Mucosa of stomach (tissue), 1 donor: Measurements from ENCODE around the gene MON1A.
"Not testable (repeated sequence)": the region's sequence is repeated elsewhere in the genome, so short reads cannot be mapped to it uniquely, and the experiment has no call there.

Experiments
- H3K27me3 ChIP-seq: one replicate; pipeline ENCODE4 v1.7.0; 2013; ENCODE audit warnings: mild to moderate bottlenecking, low read length; ENCODE audit not compliant: control insufficient read depth, insufficient read depth
- H3K36me3 ChIP-seq: one replicate; pipeline ENCODE4 v1.7.0; 2013; ENCODE audit warnings: low read length; ENCODE audit not compliant: control insufficient read depth, insufficient read depth
- H3K4me1 ChIP-seq: one replicate; pipeline ENCODE4 v1.7.0; 2013; ENCODE audit warnings: mild to moderate bottlenecking, low read length; ENCODE audit not compliant: control insufficient read depth, insufficient read depth
- H3K4me3 ChIP-seq: one replicate; pipeline ENCODE4 v1.7.0; 2013; ENCODE audit warnings: low read length
- H3K9ac ChIP-seq: one replicate; pipeline ENCODE4 v1.7.0; 2013; ENCODE audit warnings: mild to moderate bottlenecking, low read length, moderate library complexity
- H3K9me3 ChIP-seq: one replicate; pipeline ENCODE4 v1.7.0; 2013; ENCODE audit warnings: mild to moderate bottlenecking, low read length, moderate library complexity; ENCODE audit not compliant: control insufficient read depth
- donor health status: Pancreatic carcinoma.

The MON1A gene

DNA sequence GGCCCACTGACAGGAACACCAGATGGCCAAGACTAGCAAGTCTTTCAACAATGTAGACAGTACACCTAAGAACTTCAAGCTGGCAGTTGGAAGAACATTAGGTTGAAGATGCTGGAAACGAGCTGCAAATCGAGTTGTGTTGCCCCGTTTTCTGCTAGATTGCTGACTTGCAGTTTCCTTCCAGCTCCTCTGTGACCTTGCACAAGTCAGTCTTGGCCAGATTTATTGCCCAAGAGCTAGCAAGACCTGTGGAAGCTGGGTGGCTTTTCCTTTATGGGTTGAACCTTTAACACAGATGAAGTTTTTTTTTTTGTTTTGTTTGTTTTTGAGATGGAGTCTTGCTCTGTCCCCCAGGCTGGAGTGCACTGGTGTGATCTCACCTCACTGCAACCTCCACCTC, 7.5 kb upstream of the MON1A start:
- H3K27me3 ChIP-seq: no peaks in the 10 kb centered on the region
- peaks cover 9% of the 10 kb centered on the region for H3K4me1 ChIP-seq
- H3K9me3 ChIP-seq: no peaks in the 10 kb centered on the region
- no peak overlapping the region for H3K9ac ChIP-seq
- no peaks in the 10 kb centered on the region for H3K36me3 ChIP-seq
- no peak overlapping the region for H3K4me3 ChIP-seq

DNA sequence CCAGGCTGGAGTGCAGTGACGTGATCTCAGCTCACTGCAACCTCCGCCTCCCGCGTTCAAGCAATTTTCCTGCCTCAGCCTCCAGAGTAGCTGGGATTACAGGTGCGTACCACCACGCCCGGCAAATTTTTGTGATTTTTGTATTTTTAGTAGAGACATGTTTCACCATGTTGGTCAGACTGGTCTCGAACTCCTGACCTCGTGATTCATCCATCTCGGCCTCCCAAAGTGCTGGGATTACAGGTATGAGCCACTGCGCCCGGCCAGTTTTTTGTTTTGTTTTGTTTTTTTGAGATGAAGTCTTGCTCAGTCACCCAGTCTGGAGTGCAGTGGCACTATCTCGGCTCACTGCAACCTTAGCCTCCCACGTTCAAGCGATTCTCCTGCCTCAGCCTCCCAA, 2.7 kb upstream of the MON1A start:
- H3K9me3 ChIP-seq, H3K4me3 ChIP-seq, H3K36me3 ChIP-seq, H3K27me3 ChIP-seq, H3K9ac ChIP-seq: not testable (repeated sequence)
- H3K4me1 ChIP-seq: peaks cover 15% of the 10 kb centered on the region

DNA sequence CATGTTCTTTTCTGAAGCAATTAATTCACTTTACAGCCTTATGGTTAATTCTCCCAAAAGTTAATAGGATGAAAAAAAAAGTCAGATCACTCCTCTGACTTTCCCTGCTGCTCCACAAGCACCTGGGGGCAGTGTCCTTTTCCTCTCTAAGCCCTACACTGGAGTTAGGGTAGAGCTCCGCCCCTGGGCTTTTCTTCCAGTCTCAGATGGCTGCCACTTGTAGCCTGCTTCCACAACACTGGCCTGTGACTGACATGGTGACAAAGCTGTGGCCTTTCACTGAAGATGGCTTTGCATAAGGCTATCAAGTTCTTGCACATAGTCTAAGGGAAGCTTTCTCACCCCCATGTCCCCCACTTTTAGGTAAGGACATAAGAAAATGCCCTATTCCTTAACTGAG, 1.3 kb upstream of the MON1A start:
- H3K9me3 ChIP-seq: no peaks in the 10 kb centered on the region
- H3K9ac ChIP-seq: no peak overlapping the region

DNA sequence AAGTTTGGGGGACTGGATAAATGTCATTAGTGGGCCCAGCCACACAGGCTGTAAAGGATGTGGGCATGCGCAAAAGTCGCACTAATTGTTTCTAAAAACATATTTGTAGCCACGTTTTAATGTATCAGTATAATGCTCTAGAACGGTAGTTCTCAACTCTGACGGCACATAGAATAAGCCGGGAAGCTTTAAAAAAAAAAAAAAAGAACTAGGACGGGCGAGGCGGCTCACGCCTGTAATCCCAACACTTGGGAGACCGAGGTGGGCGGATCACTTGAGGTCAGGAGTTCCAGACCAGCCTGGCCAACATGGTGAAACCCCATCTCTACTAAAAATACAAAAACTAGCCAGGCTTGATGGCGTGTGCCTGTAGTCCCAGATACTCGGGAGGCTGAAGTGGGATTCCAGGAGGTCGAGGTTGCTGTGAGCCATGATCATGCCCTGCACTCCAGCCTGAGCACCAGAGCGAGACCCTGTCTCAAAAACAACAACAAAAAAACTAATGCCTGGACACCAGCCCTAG, 618 bp upstream of the MON1A start:
- Histone ChIP-seq H3K4me1 (peaks cover 15% of the 10 kb centered on the region), H3K27me3 (no peaks in the 10 kb centered on the region), H3K9me3 (no peaks in the 10 kb centered on the region), H3K4me3 (peak overlapping the region; percentile 71), H3K9ac (peak overlapping the region; percentile 76), H3K36me3 (no peaks in the 10 kb centered on the region)

More for the DNA sequence above, 1.3 kb upstream of the MON1A start:
- H3K4me1 ChIP-seq: peaks cover 15% of the 10 kb centered on the region
- H3K4me3 ChIP-seq: no peak overlapping the region
- no peaks in the 10 kb centered on the region for H3K27me3 ChIP-seq
- no peaks in the 10 kb centered on the region for H3K36me3 ChIP-seq

DNA sequence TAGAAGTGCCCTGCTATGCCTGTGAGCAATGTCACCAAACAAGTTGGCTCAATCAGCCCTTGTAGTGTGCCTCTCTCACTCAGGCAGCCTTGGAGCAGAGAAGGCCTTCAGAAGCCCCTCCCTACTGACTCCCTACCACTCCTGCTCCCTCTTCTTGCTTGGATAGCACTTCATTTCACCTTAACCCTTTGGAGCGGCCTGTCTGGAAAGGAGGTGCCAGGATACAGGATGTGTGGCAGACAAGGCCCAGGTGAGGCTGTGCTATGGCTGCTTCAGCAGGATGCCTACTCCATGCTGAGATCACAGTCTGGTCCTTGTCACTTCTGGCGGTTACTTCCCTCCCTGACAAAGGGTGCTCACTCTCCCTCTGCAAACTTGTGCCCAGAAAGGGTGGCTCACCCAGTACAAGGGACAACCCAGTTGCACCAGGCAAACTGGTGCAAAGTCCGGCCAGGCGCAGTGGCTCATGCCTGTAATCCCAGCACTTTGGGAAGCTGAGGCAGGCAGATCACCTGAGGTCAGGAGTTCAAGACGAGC, 1.1 kb downstream of the MON1A start:
- peaks cover 15% of the 10 kb centered on the region for H3K4me1 ChIP-seq
- H3K9me3 ChIP-seq: no peaks in the 10 kb centered on the region
- no peak overlapping the region for H3K4me3 ChIP-seq
- no peaks in the 10 kb centered on the region for H3K27me3 ChIP-seq
- no peaks in the 10 kb centered on the region for H3K36me3 ChIP-seq
- H3K9ac ChIP-seq: peak overlapping the region; percentile 76

DNA sequence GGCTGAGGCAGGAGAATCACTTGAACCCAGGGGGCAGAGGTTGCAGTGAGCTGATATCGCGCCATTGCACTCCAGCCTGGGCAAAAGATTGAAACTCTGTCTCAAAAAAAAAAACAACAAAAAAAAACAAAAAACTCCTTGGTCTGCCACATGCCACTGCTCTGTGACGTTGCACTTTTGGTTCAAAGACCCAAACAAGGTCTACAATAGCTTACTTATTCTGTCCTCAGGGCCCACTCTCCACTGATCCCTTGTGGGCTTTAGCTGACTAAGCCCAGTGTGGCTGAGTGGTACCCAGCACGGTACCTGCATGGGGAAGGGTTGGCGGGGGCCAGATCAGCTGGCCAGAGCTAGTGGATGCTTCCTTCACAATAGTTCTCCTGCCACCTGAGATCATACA, 1.8 kb downstream of the MON1A start:
- H3K9ac ChIP-seq: no peak overlapping the region
- H3K27me3 ChIP-seq: no peaks in the 10 kb centered on the region
- peaks cover 15% of the 10 kb centered on the region for H3K4me1 ChIP-seq
- H3K36me3 ChIP-seq: no peaks in the 10 kb centered on the region
- no peaks in the 10 kb centered on the region for H3K9me3 ChIP-seq
- no peak overlapping the region for H3K4me3 ChIP-seq

DNA sequence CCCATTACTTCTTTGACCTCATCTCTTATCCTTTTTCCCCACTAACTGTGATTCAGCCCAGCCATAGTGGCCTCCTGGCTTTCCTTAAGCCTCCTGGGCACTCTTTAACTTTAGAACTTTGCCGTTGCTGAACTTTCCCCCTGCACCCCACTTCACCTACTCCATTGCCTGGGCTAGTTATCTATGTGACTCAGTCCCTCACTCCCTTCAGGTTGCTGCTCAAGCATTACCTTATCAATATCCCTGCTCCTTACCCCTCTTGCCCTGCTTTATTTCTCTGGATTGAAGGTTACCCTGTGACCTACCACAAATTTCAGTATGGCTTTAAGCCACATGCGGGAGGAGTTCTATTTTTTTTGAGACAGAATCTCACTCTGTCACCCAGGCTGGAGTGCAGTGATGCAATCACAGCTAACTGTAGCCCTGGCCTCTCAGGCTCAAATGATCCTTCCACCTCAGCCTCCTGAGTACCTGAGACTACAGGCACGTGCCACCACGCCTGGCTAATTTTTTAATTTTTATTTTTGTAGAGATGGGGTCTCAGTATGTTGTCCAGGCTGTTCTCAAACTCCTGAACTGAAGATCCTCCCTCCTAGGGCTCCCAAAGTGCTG, 3.4 kb downstream of the MON1A start:
- H3K4me1 ChIP-seq: peaks cover 15% of the 10 kb centered on the region

DNA sequence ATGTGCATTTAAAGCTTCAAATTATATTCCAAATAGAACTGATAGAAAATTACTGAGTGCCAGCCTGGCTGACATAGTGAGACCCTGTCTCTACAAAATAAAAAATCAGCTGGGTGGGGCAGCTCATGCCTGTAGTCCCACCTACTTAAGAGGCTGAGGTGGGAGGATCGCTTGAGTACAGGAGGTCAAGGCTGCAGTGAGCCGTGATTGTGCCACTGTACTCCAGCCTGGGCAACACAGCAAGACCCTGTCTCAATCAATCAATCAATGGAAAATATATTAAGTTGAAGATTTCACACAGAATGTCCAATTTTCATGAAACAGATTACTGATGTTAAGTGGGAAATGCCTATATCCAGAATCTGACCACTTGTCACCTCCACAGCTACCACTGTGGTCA, 4.1 kb downstream of the MON1A start:
- Histone ChIP-seq H3K4me3 (no peak overlapping the region), H3K9ac (no peak overlapping the region), H3K36me3 (no peaks in the 10 kb centered on the region), H3K4me1 (peaks cover 10% of the 10 kb centered on the region), H3K9me3 (no peaks in the 10 kb centered on the region), H3K27me3 (no peaks in the 10 kb centered on the region)

More for the DNA sequence above, 3.4 kb downstream of the MON1A start:
- H3K9ac ChIP-seq: no peak overlapping the region
- no peaks in the 10 kb centered on the region for H3K27me3 ChIP-seq
- H3K36me3 ChIP-seq: no peaks in the 10 kb centered on the region
- H3K9me3 ChIP-seq: no peaks in the 10 kb centered on the region
- H3K4me3 ChIP-seq: no peak overlapping the region

DNA sequence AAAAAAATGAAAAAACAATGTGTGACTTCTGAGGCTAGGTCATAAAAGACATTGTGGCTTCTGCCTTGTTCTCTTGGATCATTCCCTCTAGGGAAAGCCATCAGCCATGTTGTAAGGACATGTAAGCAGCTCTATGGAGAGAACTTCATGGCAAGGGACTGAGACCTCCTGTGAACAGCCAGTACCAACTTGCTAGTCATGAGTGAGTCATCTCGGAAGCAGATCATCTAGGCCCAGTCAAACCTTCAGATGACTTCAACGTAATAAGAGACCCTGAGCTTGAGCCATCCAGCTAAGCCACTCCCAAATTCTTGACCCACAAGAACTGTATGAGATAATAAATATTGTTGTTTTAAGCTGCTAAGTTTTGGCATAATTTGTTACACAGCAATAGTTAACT, 4.9 kb downstream of the MON1A start:
- Histone ChIP-seq H3K4me3 (no peak overlapping the region), H3K9ac (no peak overlapping the region), H3K36me3 (no peaks in the 10 kb centered on the region), H3K9me3 (no peaks in the 10 kb centered on the region), H3K4me1 (peaks cover 7% of the 10 kb centered on the region), H3K27me3 (no peaks in the 10 kb centered on the region)

DNA sequence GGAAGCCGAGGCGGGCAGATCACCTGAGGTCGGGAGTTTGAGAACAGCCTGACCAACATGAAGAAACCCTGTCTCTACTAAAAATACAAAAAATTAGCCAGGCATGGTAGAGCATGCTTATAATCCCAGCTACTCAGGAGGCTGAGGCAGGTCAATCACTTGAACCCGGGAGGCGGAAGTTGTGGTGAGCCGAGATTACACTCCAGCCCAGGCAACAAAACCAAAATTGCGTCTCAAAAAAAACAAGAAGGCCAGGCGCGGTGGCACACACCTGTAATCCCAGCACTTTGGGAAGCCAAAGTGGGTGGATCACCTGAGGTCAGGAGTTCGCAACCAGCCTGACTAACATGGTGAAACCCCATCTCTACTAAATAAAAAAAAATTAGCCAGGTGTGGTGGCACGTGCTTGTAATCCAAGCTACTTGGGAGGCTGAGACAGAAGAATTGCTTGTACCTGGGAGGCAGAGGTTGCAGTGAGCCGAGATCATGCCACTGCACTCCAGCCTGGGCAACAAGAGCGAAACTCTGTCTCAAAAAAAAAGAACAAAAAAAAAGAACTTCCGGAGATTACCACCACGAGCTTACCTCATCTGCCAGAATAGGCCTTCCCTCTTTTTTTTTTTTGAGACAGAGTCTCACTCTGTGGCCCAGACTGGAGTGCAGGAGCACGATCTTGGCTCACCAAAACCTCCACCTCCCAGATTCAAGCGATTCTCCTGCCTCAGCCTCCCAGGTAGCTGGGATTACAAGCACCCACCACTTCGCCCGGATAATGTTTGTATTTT, 11.6 kb downstream of the MON1A start:
- not testable (repeated sequence) for H3K4me1 ChIP-seq, H3K27me3 ChIP-seq, H3K9ac ChIP-seq, H3K9me3 ChIP-seq, H3K4me3 ChIP-seq, H3K36me3 ChIP-seq

DNA sequence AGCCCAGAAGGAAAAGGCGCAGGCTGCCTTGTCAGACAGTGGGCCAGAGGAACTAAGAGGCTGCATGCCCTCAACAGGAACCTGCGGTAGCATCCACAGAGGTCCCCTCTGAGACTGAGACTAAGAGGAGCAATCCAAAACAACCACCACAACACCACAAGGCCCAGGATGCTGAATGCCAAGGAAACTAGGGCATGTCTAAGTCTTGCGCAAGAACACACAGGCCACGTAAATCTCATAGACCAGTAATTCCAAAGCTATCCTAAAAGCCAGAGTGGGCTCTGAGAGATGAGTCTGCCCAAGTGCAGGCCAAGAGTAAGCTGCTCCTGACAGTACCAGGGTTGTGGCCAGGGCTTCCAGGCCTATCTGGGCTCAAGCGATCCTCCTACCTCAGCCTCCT, 12.9 kb downstream of the MON1A start:
- no peaks in the 10 kb centered on the region for H3K9me3 ChIP-seq
- no peak overlapping the region for H3K9ac ChIP-seq
- no peak overlapping the region for H3K4me3 ChIP-seq
- no peaks in the 10 kb centered on the region for H3K4me1 ChIP-seq
- no peaks in the 10 kb centered on the region for H3K27me3 ChIP-seq
- no peaks in the 10 kb centered on the region for H3K36me3 ChIP-seq

DNA sequence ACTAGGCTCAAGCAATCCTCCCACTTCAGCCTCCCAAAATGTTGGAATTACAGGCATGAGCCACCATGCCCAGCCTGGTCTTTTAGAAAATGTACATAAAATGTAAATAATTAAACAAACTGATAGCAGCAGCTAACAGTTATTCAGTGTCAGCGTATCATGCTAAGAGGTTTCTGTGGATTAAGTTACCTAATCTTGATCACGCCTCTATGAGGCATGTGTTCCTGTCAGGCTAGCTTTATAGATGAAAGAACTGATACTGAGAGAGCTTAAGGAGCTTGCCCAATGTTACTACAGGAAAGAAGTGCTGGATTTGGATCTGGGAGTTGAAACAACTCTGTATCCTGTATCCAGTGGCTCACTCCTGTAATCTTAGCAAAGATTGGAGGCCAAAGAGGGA, 14.7 kb downstream of the MON1A start:
- Histone ChIP-seq H3K9ac (no peak overlapping the region), H3K36me3 (no peaks in the 10 kb centered on the region), H3K4me1 (no peaks in the 10 kb centered on the region), H3K27me3 (no peaks in the 10 kb centered on the region), H3K9me3 (no peaks in the 10 kb centered on the region), H3K4me3 (no peak overlapping the region)
